Peyer's patch (tissue), 4 donors: ENCODE results near the gene MMP28.

ENCODE experiments used
- CTCF ChIP-seq, 6 experiments: fragments of 450-650 bp in 4 of 6; fragments of 200-600 bp in 2 of 6; sonication (generic) in 1 of 6; IDR thresholded peaks; one replicate each; pipeline ENCODE4 v1.5.1; 2017 to 2019; ENCODE audit warnings: antibody characterized with exemption in 6 of 6, mild to moderate bottlenecking in 3 of 6, moderate library complexity in 1 of 6
- POLR2A ChIP-seq, 2 donors: fragments of 450-650 bp; IDR thresholded peaks; one replicate each; pipeline ENCODE4 v1.5.1; 2017; ENCODE audit warnings: antibody characterized with exemption in 2 of 2, mild to moderate bottlenecking in 2 of 2, moderate library complexity in 2 of 2

- no peak for TF ChIP-seq CTCF (IDR thresholded peaks at IDR 0.05)
- no peak for TF ChIP-seq POLR2A (IDR thresholded peaks at IDR 0.05)
Measured at GRCh38 chr17:35728551-35728950, 66.9 kb downstream of the MMP28 start.
